GM12878 (cell line): ENCODE results near the gene KRTAP2-4.
"Not testable (repeated sequence)": the region's sequence is repeated elsewhere in the genome, so short reads cannot be mapped to it uniquely, and the experiment has no call there.

ENCODE experiments used
- CEBPB ChIP-seq, 2 experiments: fragments of 150-350 bp in 1 of 2; IDR thresholded peaks; 2 replicates each; pipeline ENCODE4 v1.6.1; 2012 to 2014; ENCODE audit warnings: low read depth in 2 of 2, low read length in 2 of 2, borderline replicate concordance in 1 of 2, inconsistent platforms in 1 of 2
- DPF2 ChIP-seq: fragments of 450-650 bp; IDR thresholded peaks from 2 replicates; pipeline ENCODE4 v1.6.1; 2017; ENCODE audit warnings: mild to moderate bottlenecking
- KDM1A ChIP-seq: fragments of 200-600 bp; sonication (generic); IDR thresholded peaks from 2 replicates; pipeline ENCODE4 v1.6.1; 2016; ENCODE audit warnings: borderline replicate concordance
- LARP7 ChIP-seq: fragments of 450-650 bp; IDR thresholded peaks from 2 replicates; pipeline ENCODE4 v1.6.1; 2017; ENCODE audit warnings: mild to moderate bottlenecking
- POLR2A ChIP-seq: IDR thresholded peaks from 2 replicates; pipeline ENCODE4 v1.6.1; 2011; ENCODE audit warnings: low read depth, mild to moderate bottlenecking, low read length
- RAD21 ChIP-seq: IDR thresholded peaks from 2 replicates; pipeline ENCODE4 v1.6.1; 2011; ENCODE audit warnings: mild to moderate bottlenecking, low read depth, low read length, moderate library complexity; ENCODE audit not compliant: insufficient read depth
- TAF1 ChIP-seq: IDR thresholded peaks from 2 replicates; pipeline ENCODE4 v1.6.1; 2011; ENCODE audit warnings: mild to moderate bottlenecking, low read depth, low read length, borderline replicate concordance
- ZNF24 ChIP-seq: fragments of 450-650 bp; IDR thresholded peaks from 2 replicates; pipeline ENCODE4 v1.6.1; 2017; ENCODE audit warnings: antibody characterized with exemption, mild to moderate bottlenecking
- ZNF384 ChIP-seq: IDR thresholded peaks from 2 replicates; pipeline ENCODE4 v1.6.1; 2012; ENCODE audit warnings: low read depth, mild to moderate bottlenecking, low read length, improper control_type of control experiment, borderline replicate concordance
- TF ChIP-seq, protein P1 (sequence below), 3 experiments: IDR thresholded peaks in 2 of 3; conservative IDR thresholded peaks in 1 of 3; 2 replicates each; pipeline ENCODE4 v1.5.1; 2011; ENCODE audit warnings: low read depth in 3 of 3, low read length in 3 of 3, mild to moderate bottlenecking in 3 of 3, control low read depth in 2 of 3, moderate library complexity in 2 of 3, inconsistent platforms in 1 of 3, mixed read lengths in 1 of 3; ENCODE audit not compliant: control insufficient read depth in 2 of 3, insufficient read depth in 1 of 3; ENCODE audit errors: extremely low read depth in 1 of 3
- TF ChIP-seq, protein P2 (sequence below): IDR thresholded peaks from 2 replicates; pipeline ENCODE4 v1.6.1; 2012; ENCODE audit warnings: mild to moderate bottlenecking, low read depth, low read length
- TF ChIP-seq, protein P3 (sequence below): fragments of 450-650 bp; IDR thresholded peaks from 2 replicates; pipeline ENCODE4 v1.6.1; 2018; ENCODE audit warnings: borderline replicate concordance, mild to moderate bottlenecking; ENCODE audit not compliant: partially characterized antibody

DNA sequence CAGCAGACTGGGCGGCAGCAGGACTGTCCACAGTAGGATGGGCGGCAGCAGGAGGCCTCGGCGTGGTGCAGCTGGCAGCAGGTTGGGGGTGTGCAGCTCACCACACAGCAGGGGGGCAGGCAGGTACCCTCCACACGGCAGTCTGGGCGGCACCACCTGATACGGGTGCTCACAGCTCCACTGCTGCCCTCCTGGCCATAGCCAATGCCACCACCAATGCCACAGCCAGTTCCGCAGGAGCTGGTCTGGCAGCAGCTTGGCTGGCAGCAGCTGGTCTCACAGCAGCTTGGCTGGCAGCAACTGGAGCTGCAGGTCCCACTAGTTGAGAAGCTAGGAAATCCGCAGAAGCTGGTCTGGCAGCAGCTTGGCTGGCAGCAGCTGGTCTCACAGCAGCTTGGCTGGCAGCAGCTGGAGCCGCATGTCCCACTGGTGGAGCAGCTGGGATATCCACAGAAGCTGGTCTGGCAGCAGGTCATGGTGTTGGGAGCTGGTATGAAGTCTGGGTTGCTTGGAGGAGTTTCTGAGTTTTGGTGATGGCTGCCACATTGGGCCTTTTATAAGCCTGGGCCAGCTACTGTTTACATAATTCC is 31.2 kb downstream of the KRTAP2-4 start, which contains the start of gene KRTAP1-3:
- TF ChIP-seq TAF1; ZNF24; LARP7; ZNF384; CEBPB (IDR thresholded peaks at IDR 0.05; ENCODE audit: borderline replicate concordance in 1 of 2, low read depth in 2 of 2, low read length in 2 of 2); KDM1A; DPF2; POLR2A; RAD21: not testable (repeated sequence)
- TF ChIP-seq, protein P1, sequence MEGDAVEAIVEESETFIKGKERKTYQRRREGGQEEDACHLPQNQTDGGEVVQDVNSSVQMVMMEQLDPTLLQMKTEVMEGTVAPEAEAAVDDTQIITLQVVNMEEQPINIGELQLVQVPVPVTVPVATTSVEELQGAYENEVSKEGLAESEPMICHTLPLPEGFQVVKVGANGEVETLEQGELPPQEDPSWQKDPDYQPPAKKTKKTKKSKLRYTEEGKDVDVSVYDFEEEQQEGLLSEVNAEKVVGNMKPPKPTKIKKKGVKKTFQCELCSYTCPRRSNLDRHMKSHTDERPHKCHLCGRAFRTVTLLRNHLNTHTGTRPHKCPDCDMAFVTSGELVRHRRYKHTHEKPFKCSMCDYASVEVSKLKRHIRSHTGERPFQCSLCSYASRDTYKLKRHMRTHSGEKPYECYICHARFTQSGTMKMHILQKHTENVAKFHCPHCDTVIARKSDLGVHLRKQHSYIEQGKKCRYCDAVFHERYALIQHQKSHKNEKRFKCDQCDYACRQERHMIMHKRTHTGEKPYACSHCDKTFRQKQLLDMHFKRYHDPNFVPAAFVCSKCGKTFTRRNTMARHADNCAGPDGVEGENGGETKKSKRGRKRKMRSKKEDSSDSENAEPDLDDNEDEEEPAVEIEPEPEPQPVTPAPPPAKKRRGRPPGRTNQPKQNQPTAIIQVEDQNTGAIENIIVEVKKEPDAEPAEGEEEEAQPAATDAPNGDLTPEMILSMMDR (IDR thresholded peaks at IDR 0.05 in 2 of 3, conservative IDR thresholded peaks at IDR 0.05 in 1 of 3; ENCODE audit: control insufficient read depth in 2 of 3, extremely low read depth in 1 of 3, insufficient read depth in 1 of 3, low read depth in 3 of 3, low read length in 3 of 3): not testable (repeated sequence)
- TF ChIP-seq, protein P2, sequence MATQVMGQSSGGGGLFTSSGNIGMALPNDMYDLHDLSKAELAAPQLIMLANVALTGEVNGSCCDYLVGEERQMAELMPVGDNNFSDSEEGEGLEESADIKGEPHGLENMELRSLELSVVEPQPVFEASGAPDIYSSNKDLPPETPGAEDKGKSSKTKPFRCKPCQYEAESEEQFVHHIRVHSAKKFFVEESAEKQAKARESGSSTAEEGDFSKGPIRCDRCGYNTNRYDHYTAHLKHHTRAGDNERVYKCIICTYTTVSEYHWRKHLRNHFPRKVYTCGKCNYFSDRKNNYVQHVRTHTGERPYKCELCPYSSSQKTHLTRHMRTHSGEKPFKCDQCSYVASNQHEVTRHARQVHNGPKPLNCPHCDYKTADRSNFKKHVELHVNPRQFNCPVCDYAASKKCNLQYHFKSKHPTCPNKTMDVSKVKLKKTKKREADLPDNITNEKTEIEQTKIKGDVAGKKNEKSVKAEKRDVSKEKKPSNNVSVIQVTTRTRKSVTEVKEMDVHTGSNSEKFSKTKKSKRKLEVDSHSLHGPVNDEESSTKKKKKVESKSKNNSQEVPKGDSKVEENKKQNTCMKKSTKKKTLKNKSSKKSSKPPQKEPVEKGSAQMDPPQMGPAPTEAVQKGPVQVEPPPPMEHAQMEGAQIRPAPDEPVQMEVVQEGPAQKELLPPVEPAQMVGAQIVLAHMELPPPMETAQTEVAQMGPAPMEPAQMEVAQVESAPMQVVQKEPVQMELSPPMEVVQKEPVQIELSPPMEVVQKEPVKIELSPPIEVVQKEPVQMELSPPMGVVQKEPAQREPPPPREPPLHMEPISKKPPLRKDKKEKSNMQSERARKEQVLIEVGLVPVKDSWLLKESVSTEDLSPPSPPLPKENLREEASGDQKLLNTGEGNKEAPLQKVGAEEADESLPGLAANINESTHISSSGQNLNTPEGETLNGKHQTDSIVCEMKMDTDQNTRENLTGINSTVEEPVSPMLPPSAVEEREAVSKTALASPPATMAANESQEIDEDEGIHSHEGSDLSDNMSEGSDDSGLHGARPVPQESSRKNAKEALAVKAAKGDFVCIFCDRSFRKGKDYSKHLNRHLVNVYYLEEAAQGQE: not testable (repeated sequence)
- TF ChIP-seq, protein P3, sequence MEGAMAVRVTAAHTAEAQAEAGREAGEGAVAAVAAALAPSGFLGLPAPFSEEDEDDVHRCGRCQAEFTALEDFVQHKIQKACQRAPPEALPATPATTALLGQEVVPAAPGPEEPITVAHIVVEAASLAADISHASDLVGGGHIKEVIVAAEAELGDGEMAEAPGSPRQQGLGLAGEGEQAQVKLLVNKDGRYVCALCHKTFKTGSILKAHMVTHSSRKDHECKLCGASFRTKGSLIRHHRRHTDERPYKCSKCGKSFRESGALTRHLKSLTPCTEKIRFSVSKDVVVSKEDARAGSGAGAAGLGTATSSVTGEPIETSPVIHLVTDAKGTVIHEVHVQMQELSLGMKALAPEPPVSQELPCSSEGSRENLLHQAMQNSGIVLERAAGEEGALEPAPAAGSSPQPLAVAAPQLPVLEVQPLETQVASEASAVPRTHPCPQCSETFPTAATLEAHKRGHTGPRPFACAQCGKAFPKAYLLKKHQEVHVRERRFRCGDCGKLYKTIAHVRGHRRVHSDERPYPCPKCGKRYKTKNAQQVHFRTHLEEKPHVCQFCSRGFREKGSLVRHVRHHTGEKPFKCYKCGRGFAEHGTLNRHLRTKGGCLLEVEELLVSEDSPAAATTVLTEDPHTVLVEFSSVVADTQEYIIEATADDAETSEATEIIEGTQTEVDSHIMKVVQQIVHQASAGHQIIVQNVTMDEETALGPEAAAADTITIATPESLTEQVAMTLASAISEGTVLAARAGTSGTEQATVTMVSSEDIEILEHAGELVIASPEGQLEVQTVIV: not testable (repeated sequence)
